Neural cell (in vitro differentiated cells): ENCODE data around the gene SYCP2. TPM values are rescaled to one million over a fixed set of nuclear protein-coding genes. Genes with fewer than 3 reads are reported as not detected.

ENCODE experiments used
- H2AFZ ChIP-seq: fragments of 200-600, 300-800 bp; sonication (generic), shearing (Covaris generic); 2 replicates; pipeline ENCODE4 v1.6.0; 2014; ENCODE audit warnings: low read depth, mild to moderate bottlenecking, antibody characterized with exemption, low read length, moderate library complexity
- H3F3A ChIP-seq: fragments of 200-600 bp; shearing (Covaris generic); 2 replicates; pipeline ENCODE4 v1.6.1; 2016; ENCODE audit warnings: mild to moderate bottlenecking, moderate library complexity, mixed read lengths, antibody characterized with exemption, low read length; ENCODE audit not compliant: insufficient read depth, poor library complexity, severe bottlenecking
- H3K27ac ChIP-seq: fragments of 200-600, 300-800 bp; sonication (generic), shearing (Covaris generic); 2 replicates; pipeline ENCODE4 v1.5.1; 2014; ENCODE audit warnings: mild to moderate bottlenecking, low read length, moderate library complexity
- H3K27me3 ChIP-seq: fragments of 300-800, 200-600 bp; sonication (generic), shearing (Covaris generic); 2 replicates; pipeline ENCODE4 v1.6.0; 2014; ENCODE audit warnings: mild to moderate bottlenecking, low read depth, low read length, moderate library complexity; ENCODE audit not compliant: insufficient read depth
- H3K36me3 ChIP-seq: fragments of 300-800, 200-600 bp; sonication (generic), shearing (Covaris generic); 2 replicates; pipeline ENCODE4 v1.5.1; 2014; ENCODE audit warnings: mild to moderate bottlenecking, antibody characterized with exemption, low read length, moderate library complexity; ENCODE audit not compliant: insufficient read depth
- H3K4me2 ChIP-seq: fragments of 300-800, 200-600 bp; sonication (generic), shearing (Covaris generic); 2 replicates; pipeline ENCODE4 v1.6.0; 2014; ENCODE audit warnings: mild to moderate bottlenecking, low read length
- H3K4me3 ChIP-seq: fragments of 300-800, 200-600 bp; sonication (generic), shearing (Covaris generic); 2 replicates; pipeline ENCODE4 v1.5.1; 2014; ENCODE audit warnings: mild to moderate bottlenecking, low read length, moderate library complexity
- H3K79me2 ChIP-seq: fragments of 200-600 bp; shearing (Covaris generic); replicated peaks from 2 replicates; pipeline ENCODE4 v1.6.0; 2014; ENCODE audit warnings: mild to moderate bottlenecking, low read length, moderate library complexity; ENCODE audit not compliant: insufficient read depth
- H3K9ac ChIP-seq: fragments of 300-800, 200-600 bp; sonication (generic), shearing (Covaris generic); 2 replicates; pipeline ENCODE4 v1.6.1; 2016; ENCODE audit warnings: mild to moderate bottlenecking, low read length, mixed read lengths
- H3K9me2 ChIP-seq: fragments of 200-600 bp; shearing (Covaris generic); 2 replicates; pipeline ENCODE4 v1.6.1; 2016; ENCODE audit warnings: mild to moderate bottlenecking, low read length, mixed read lengths; ENCODE audit not compliant: insufficient read depth
- H3K9me3 ChIP-seq: fragments of 200-600, 300-800 bp; sonication (generic), shearing (Covaris generic); 2 replicates; pipeline ENCODE4 v1.6.1; 2016; ENCODE audit warnings: mild to moderate bottlenecking, mixed run types, low read length, moderate library complexity, mixed read lengths
- H4K20me1 ChIP-seq: fragments of 200-600 bp; shearing (Covaris generic); 2 replicates; pipeline ENCODE4 v1.6.1; 2016; ENCODE audit warnings: mild to moderate bottlenecking, mixed run types; ENCODE audit not compliant: insufficient read depth
- EP300 ChIP-seq: fragments of 450-650 bp; conservative IDR thresholded peaks from 2 replicates; pipeline ENCODE4 v1.6.1; 2014; ENCODE audit warnings: antibody characterized with exemption, mild to moderate bottlenecking, moderate library complexity; ENCODE audit not compliant: poor library complexity, severe bottlenecking
- EZH2 ChIP-seq: fragments of 200-600, 300-800 bp; shearing (Covaris generic), sonication (generic); IDR thresholded peaks from 2 replicates; pipeline ENCODE4 v1.6.1; 2014; ENCODE audit warnings: antibody characterized with exemption, low read length, borderline replicate concordance, mild to moderate bottlenecking; ENCODE audit not compliant: insufficient read depth, poor library complexity, severe bottlenecking
- MXI1 ChIP-seq: fragments of 450-650 bp; conservative IDR thresholded peaks from 2 replicates; pipeline ENCODE4 v1.6.1; 2014; ENCODE audit warnings: antibody characterized with exemption, mild to moderate bottlenecking; ENCODE audit not compliant: poor library complexity, severe bottlenecking
- POLR2AphosphoS5 ChIP-seq: IDR thresholded peaks from 2 replicates; pipeline ENCODE4 v1.6.1; 2012
- RAD21 ChIP-seq: fragments of 450-650 bp; conservative IDR thresholded peaks from 2 replicates; pipeline ENCODE4 v1.6.1; 2014; ENCODE audit warnings: antibody characterized with exemption, mild to moderate bottlenecking, moderate library complexity
- SMC3 ChIP-seq: fragments of 450-650 bp; conservative IDR thresholded peaks from 2 replicates; pipeline ENCODE4 v1.6.1; 2014; ENCODE audit warnings: antibody characterized with exemption, mild to moderate bottlenecking, moderate library complexity; ENCODE audit not compliant: poor library complexity
- TAF1 ChIP-seq: IDR thresholded peaks from 2 replicates; pipeline ENCODE4 v1.6.1; 2012; ENCODE audit warnings: low read depth
- polyA plus RNA-seq: library from polyadenylated mRNA; depleted of rRNA; stranded (reverse); fragments of >200 nt; gene quantifications from 2 replicates; pipeline ENCODE4 v1.2.3, GENCODE V29; 2014
- TF ChIP-seq, protein P1 (sequence below): fragments of 450-650 bp; IDR thresholded peaks from 2 replicates; pipeline ENCODE4 v1.5.1; 2014; ENCODE audit warnings: antibody characterized with exemption, mild to moderate bottlenecking, moderate library complexity; ENCODE audit not compliant: poor library complexity, severe bottlenecking
- TF ChIP-seq, protein P2 (sequence below): IDR thresholded peaks from 2 replicates; pipeline ENCODE4 v1.6.1; 2012; ENCODE audit warnings: borderline replicate concordance

The SYCP2 gene
- polyA plus RNA-seq, 1 donor from 2014 or later: 1.4 TPM

DNA sequence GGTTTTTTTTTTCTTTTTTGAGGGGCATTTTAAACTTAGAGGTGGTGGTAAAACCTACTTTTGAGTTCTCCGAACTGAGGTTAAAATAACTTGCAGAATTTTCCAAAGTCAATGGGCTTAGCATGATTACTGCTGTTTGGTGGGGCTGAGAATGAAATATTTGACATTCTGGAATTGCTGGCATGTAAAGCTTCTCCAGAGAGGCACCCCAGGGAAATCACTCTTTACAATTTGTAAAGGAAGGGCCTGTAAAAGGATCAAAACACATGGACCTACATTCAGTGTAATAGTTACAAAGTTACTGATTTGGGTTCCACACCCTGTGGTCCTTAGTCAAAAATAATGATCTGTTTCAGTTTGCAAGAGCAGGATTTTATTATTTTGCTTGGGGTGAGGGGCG lies 12.3 kb upstream of the SYCP2 start:
- H3K4me2 ChIP-seq: peak overlapping the region; percentile 37
- no peaks in the 10 kb centered on the region for H3K27me3 ChIP-seq
- H3K9me2 ChIP-seq: no peaks in the 10 kb centered on the region
- TF ChIP-seq, protein P1, sequence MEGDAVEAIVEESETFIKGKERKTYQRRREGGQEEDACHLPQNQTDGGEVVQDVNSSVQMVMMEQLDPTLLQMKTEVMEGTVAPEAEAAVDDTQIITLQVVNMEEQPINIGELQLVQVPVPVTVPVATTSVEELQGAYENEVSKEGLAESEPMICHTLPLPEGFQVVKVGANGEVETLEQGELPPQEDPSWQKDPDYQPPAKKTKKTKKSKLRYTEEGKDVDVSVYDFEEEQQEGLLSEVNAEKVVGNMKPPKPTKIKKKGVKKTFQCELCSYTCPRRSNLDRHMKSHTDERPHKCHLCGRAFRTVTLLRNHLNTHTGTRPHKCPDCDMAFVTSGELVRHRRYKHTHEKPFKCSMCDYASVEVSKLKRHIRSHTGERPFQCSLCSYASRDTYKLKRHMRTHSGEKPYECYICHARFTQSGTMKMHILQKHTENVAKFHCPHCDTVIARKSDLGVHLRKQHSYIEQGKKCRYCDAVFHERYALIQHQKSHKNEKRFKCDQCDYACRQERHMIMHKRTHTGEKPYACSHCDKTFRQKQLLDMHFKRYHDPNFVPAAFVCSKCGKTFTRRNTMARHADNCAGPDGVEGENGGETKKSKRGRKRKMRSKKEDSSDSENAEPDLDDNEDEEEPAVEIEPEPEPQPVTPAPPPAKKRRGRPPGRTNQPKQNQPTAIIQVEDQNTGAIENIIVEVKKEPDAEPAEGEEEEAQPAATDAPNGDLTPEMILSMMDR: no peak
- no peak for TF ChIP-seq SMC3
- TF ChIP-seq EP300: no peak
- TF ChIP-seq RAD21: no peak
- no peak for TF ChIP-seq MXI1
- TF ChIP-seq EZH2: no peak
- no peak for TF ChIP-seq TAF1
- no peak for TF ChIP-seq POLR2AphosphoS5
- TF ChIP-seq, protein P2, sequence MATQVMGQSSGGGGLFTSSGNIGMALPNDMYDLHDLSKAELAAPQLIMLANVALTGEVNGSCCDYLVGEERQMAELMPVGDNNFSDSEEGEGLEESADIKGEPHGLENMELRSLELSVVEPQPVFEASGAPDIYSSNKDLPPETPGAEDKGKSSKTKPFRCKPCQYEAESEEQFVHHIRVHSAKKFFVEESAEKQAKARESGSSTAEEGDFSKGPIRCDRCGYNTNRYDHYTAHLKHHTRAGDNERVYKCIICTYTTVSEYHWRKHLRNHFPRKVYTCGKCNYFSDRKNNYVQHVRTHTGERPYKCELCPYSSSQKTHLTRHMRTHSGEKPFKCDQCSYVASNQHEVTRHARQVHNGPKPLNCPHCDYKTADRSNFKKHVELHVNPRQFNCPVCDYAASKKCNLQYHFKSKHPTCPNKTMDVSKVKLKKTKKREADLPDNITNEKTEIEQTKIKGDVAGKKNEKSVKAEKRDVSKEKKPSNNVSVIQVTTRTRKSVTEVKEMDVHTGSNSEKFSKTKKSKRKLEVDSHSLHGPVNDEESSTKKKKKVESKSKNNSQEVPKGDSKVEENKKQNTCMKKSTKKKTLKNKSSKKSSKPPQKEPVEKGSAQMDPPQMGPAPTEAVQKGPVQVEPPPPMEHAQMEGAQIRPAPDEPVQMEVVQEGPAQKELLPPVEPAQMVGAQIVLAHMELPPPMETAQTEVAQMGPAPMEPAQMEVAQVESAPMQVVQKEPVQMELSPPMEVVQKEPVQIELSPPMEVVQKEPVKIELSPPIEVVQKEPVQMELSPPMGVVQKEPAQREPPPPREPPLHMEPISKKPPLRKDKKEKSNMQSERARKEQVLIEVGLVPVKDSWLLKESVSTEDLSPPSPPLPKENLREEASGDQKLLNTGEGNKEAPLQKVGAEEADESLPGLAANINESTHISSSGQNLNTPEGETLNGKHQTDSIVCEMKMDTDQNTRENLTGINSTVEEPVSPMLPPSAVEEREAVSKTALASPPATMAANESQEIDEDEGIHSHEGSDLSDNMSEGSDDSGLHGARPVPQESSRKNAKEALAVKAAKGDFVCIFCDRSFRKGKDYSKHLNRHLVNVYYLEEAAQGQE: no peak
- H3K79me2 ChIP-seq: no peaks in the 10 kb centered on the region
- H2AFZ ChIP-seq: no peak overlapping the region
- H3K9ac ChIP-seq: no peak overlapping the region
- peaks cover 4% of the 10 kb centered on the region for H3F3A ChIP-seq
- H3K36me3 ChIP-seq: no peaks in the 10 kb centered on the region
- H3K27ac ChIP-seq: no peak overlapping the region
- H3K4me3 ChIP-seq: peak overlapping the region; percentile 7
- no peaks in the 10 kb centered on the region for H4K20me1 ChIP-seq
- H3K9me3 ChIP-seq: no peaks in the 10 kb centered on the region

DNA sequence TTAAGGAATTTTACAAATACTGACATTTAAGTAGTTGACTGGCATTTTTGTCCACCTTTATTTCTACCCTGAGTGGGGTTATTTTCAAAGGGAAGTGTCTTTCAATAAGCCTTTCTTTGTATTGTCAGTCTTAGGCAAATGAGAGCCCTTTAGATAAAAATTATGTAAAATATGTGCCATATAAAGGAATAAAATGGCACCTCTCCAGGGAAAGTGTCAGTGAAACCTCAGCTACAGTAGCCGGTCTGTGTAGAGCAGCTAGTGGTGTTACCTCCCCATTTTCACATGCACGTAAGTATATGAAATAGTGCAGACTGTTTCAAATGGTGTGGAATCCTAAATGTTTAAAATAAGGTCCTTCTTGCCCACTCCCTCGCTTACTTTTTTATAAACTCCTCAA lies 11.7 kb upstream of the SYCP2 start:
- no peak overlapping the region for H3K27ac ChIP-seq
- no peaks in the 10 kb centered on the region for H3K9me3 ChIP-seq
- TF ChIP-seq, protein P2: no peak
- TF ChIP-seq EZH2: no peak
- H3K27me3 ChIP-seq: no peaks in the 10 kb centered on the region
- H3F3A ChIP-seq: peaks cover 7% of the 10 kb centered on the region
- H3K4me3 ChIP-seq: peak overlapping the region; percentile 7
- H3K9ac ChIP-seq: no peak overlapping the region
- H4K20me1 ChIP-seq: no peaks in the 10 kb centered on the region
- H3K79me2 ChIP-seq: no peaks in the 10 kb centered on the region
- no peak overlapping the region for H2AFZ ChIP-seq
- peak overlapping the region; percentile 37 for H3K4me2 ChIP-seq
- H3K9me2 ChIP-seq: no peaks in the 10 kb centered on the region
- no peaks in the 10 kb centered on the region for H3K36me3 ChIP-seq
